Measurements from ENCODE around the gene CRIM1. TPM values are rescaled to one million over a fixed set of nuclear protein-coding genes. Genes with fewer than 3 reads are reported as not detected.

Gene CRIM1
- total RNA-seq, 1 donor from 2014 or later = 246 TPM

GRCh38 chr2:36326286-36326685, 29.3 kb upstream of the CRIM1 start:
- H3K4me1 Mint-ChIP-seq (ENCODE audit: unreplicated experiment) = peaks cover 20% of the 10 kb centered on the region
- H3K27me3 Mint-ChIP-seq (ENCODE audit: unreplicated experiment) = peaks cover 1% of the 10 kb centered on the region
- TF ChIP-seq CTCF (IDR thresholded peaks at IDR 0.05; ENCODE audit: unreplicated experiment) = no peak

GRCh38 chr2:36329251-36329650, 26.3 kb upstream of the CRIM1 start:
- Mint-ChIP-seq H3K4me1 (ENCODE audit: unreplicated experiment) (peaks cover 20% of the 10 kb centered on the region), H3K36me3 (ENCODE audit: low read depth, unreplicated experiment) (no peaks in the 10 kb centered on the region), H3K9me3 (ENCODE audit: unreplicated experiment) (no peaks in the 10 kb centered on the region), H3K27me3 (ENCODE audit: unreplicated experiment) (no peaks in the 10 kb centered on the region), H3K4me3 (ENCODE audit: unreplicated experiment) (no peak overlapping the region), H3K27ac (ENCODE audit: unreplicated experiment) (peak overlapping the region; percentile 62)
- no peak for TF ChIP-seq CTCF (IDR thresholded peaks at IDR 0.05; ENCODE audit: unreplicated experiment)
- DNase-seq (ENCODE audit: low spot score) = no peak

More at GRCh38 chr2:36326286-36326685, 29.3 kb upstream of the CRIM1 start:
- peak overlapping the region; percentile 9 for H3K27ac Mint-ChIP-seq (ENCODE audit: unreplicated experiment)
- no peaks in the 10 kb centered on the region for H3K36me3 Mint-ChIP-seq (ENCODE audit: low read depth, unreplicated experiment)
- no peaks in the 10 kb centered on the region for H3K9me3 Mint-ChIP-seq (ENCODE audit: unreplicated experiment)
- DNase-seq (ENCODE audit: low spot score) = peak; percentile 5
- no peak overlapping the region for H3K4me3 Mint-ChIP-seq (ENCODE audit: unreplicated experiment)

GRCh38 chr2:36329746-36330472, 25.7 kb upstream of the CRIM1 start:
- no peak for TF ChIP-seq CTCF (IDR thresholded peaks at IDR 0.05; ENCODE audit: unreplicated experiment)
- Mint-ChIP-seq H3K4me3 (ENCODE audit: unreplicated experiment) (no peak overlapping the region), H3K36me3 (ENCODE audit: low read depth, unreplicated experiment) (no peaks in the 10 kb centered on the region), H3K27me3 (ENCODE audit: unreplicated experiment) (no peaks in the 10 kb centered on the region), H3K4me1 (ENCODE audit: unreplicated experiment) (peaks cover 20% of the 10 kb centered on the region), H3K27ac (ENCODE audit: unreplicated experiment) (peak overlapping the region; percentile 62), H3K9me3 (ENCODE audit: unreplicated experiment) (no peaks in the 10 kb centered on the region)
- DNase-seq (ENCODE audit: low spot score) = no peak

- Mint-ChIP-seq H3K4me3 (ENCODE audit: unreplicated experiment) (no peak overlapping the region), H3K27me3 (ENCODE audit: unreplicated experiment) (no peaks in the 10 kb centered on the region), H3K27ac (ENCODE audit: unreplicated experiment) (no peak overlapping the region), H3K4me1 (ENCODE audit: unreplicated experiment) (peaks cover 25% of the 10 kb centered on the region), H3K36me3 (ENCODE audit: low read depth, unreplicated experiment) (no peaks in the 10 kb centered on the region), H3K9me3 (ENCODE audit: unreplicated experiment) (no peaks in the 10 kb centered on the region)
- no peak for DNase-seq (ENCODE audit: low spot score)
- TF ChIP-seq CTCF (IDR thresholded peaks at IDR 0.05; ENCODE audit: unreplicated experiment) = no peak
These were observed 24.8 kb upstream of the CRIM1 start for GRCh38 chr2:36330473-36331395.
